A549 (cell line): ENCODE measurements around the gene SPATA17. TPM values are rescaled to one million over a fixed set of nuclear protein-coding genes. Genes with fewer than 3 reads are reported as not detected.

Experiments used
- ATAC-seq, 2 experiments: fragments of 200-7000 bp in 1 of 2; fragments of >200 bp in 1 of 2; cut with Nextera tagmentation in 1 of 2; cut with Tn5 transposase in 1 of 2; 3 replicates each; pipeline versions ENCODE4 v1.8.0 to v1.9.1; 2018 to 2020; ENCODE audit warnings: mild to moderate bottlenecking in 1 of 2, moderate library complexity in 1 of 2
- CTCF ChIA-PET: fragments of 300-600 bp; sonication (Branson Sonifier 250); formaldehyde crosslinking; extraction: SDS; loops from one replicate; lab custom pipeline; 2021; ENCODE audit warnings: antibody characterized with exemption, inconsistent platforms; lab: Yijun Ruan, JAX
- POLR2A ChIA-PET: fragments of 350-600 bp; formaldehyde crosslinking; extraction: SDS; loops from one replicate; lab custom pipeline; 2021; ENCODE audit warnings: antibody characterized with exemption, inconsistent platforms; lab: Yijun Ruan, JAX
- DNase-seq, 2 experiments: peaks; one replicate each; pipeline versions ENCODE4 v3.0.0 to v3.0.0-alpha.2; 2011 to 2016; ENCODE audit warnings: low read depth in 1 of 2, low spot score in 1 of 2
- FAIRE-seq: peaks from 2 replicates; lab custom pipeline; 2011; peaks lifted over from hg19 to GRCh38; lab: Jason Lieb, UNC
- H3K27ac ChIP-seq, 2 experiments: fragments of >200 bp; sonication (Bioruptor Twin); formaldehyde crosslinking; 3 replicates each; pipeline ENCODE4 v1.5.1; 2016 to 2017
- H3K4me1 ChIP-seq: fragments of >200 bp; sonication (Bioruptor Twin); formaldehyde crosslinking; 3 replicates; pipeline ENCODE4 v1.6.1; 2016
- H3K4me2 ChIP-seq: fragments of >200 bp; sonication (Bioruptor Twin); formaldehyde crosslinking; 3 replicates; pipeline ENCODE4 v1.6.1; 2016
- H3K4me3 ChIP-seq: fragments of >200 bp; sonication (Bioruptor Twin); formaldehyde crosslinking; 3 replicates; pipeline ENCODE4 v1.5.1; 2016
- H3K9me3 ChIP-seq: fragments of >200 bp; sonication (Bioruptor Twin); formaldehyde crosslinking; 3 replicates; pipeline ENCODE4 v1.6.1; 2016
- BCL3 ChIP-seq: fragments of >200 bp; sonication (Bioruptor Twin); formaldehyde crosslinking; IDR thresholded peaks from 3 replicates; pipeline ENCODE4 v1.6.1; 2016
- CBX2 ChIP-seq: fragments of 200-600 bp; sonication (generic); IDR thresholded peaks from 2 replicates; pipeline ENCODE4 v1.6.1; 2016; ENCODE audit warnings: low read depth, mild to moderate bottlenecking, borderline replicate concordance
- CTCF ChIP-seq: fragments of >200 bp; sonication (Bioruptor Twin); formaldehyde crosslinking; IDR thresholded peaks from 3 replicates; pipeline ENCODE4 v1.5.1; 2016
- FOSB ChIP-seq: fragments of 250-450 bp; sonication (Bioruptor Pico); IDR thresholded peaks from 2 replicates; pipeline ENCODE4 v1.5.0; 2020; ENCODE audit warnings: mild to moderate bottlenecking, moderate library complexity
- HOXA7 ChIP-seq: fragments of 250-450 bp; sonication (Bioruptor Pico); IDR thresholded peaks from 2 replicates; pipeline ENCODE4 v1.5.0; 2020; ENCODE audit warnings: mild to moderate bottlenecking, moderate library complexity
- JUN ChIP-seq, 2 experiments: fragments of >200 bp; sonication (Bioruptor Twin); formaldehyde crosslinking; IDR thresholded peaks; 2 replicates in 1 of 2; 3 replicates in 1 of 2; pipeline ENCODE4 v1.6.1; 2016 to 2017
- JUNB ChIP-seq: fragments of >200 bp; sonication (Bioruptor Twin); formaldehyde crosslinking; IDR thresholded peaks from 2 replicates; pipeline ENCODE4 v1.6.1; 2016
- MYC ChIP-seq: IDR thresholded peaks from 2 replicates; pipeline ENCODE4 v1.6.1; 2012; ENCODE audit warnings: mild to moderate bottlenecking, inconsistent platforms, low read length, improper control_type of control experiment, borderline replicate concordance
- NPAS2 ChIP-seq: fragments of 250-450 bp; sonication (Bioruptor Pico); IDR thresholded peaks from 2 replicates; pipeline ENCODE4 v1.8.0; 2022; ENCODE audit warnings: mild to moderate bottlenecking, moderate library complexity, borderline replicate concordance
- NR3C1 ChIP-seq: fragments of >200 bp; sonication (Bioruptor Twin); formaldehyde crosslinking; IDR thresholded peaks from 3 replicates; pipeline ENCODE4 v1.6.1; 2017
- PHF8 ChIP-seq: fragments of 200-600 bp; sonication (generic); IDR thresholded peaks from 2 replicates; pipeline ENCODE4 v1.6.1; 2016; ENCODE audit warnings: low read depth, mild to moderate bottlenecking, antibody characterized with exemption, moderate library complexity, borderline replicate concordance
- POLR2AphosphoS2 ChIP-seq: conservative IDR thresholded peaks from 2 replicates; pipeline ENCODE4 v1.6.1; 2012; ENCODE audit warnings: low read length, improper control_type of control experiment, inconsistent platforms
- RAD21 ChIP-seq, 2 experiments: fragments of >200 bp in 1 of 2; sonication (Bioruptor Twin) in 1 of 2; formaldehyde crosslinking in 1 of 2; IDR thresholded peaks in 1 of 2; conservative IDR thresholded peaks in 1 of 2; 2 replicates in 1 of 2; 3 replicates in 1 of 2; pipeline ENCODE4 v1.6.1; 2012 to 2018; ENCODE audit warnings: inconsistent platforms in 1 of 2
- RCOR1 ChIP-seq: fragments of 150-350 bp; IDR thresholded peaks from 2 replicates; pipeline ENCODE4 v1.6.1; 2014; ENCODE audit warnings: antibody characterized with exemption, low read length, low read depth
- RNF2 ChIP-seq: fragments of 200-600 bp; sonication (generic); IDR thresholded peaks from 2 replicates; pipeline ENCODE4 v1.6.1; 2016; ENCODE audit warnings: low read depth, mild to moderate bottlenecking, antibody characterized with exemption, moderate library complexity, borderline replicate concordance
- SREBF2 ChIP-seq: fragments of 450-650 bp; IDR thresholded peaks from 2 replicates; pipeline ENCODE4 v1.6.1; 2014; ENCODE audit warnings: mild to moderate bottlenecking, moderate library complexity
- TP53 ChIP-seq: fragments of 250-450 bp; sonication (Bioruptor Pico); IDR thresholded peaks from 2 replicates; pipeline ENCODE4 v1.5.0; 2021; ENCODE audit warnings: mild to moderate bottlenecking, moderate library complexity
- ZC3H11A ChIP-seq: fragments of 450-650 bp; IDR thresholded peaks from 2 replicates; pipeline ENCODE4 v1.6.1; 2014; ENCODE audit warnings: antibody characterized with exemption, mild to moderate bottlenecking
- ZNF302 ChIP-seq: fragments of 250-450 bp; sonication (Bioruptor Pico); IDR thresholded peaks from 2 replicates; pipeline ENCODE4 v1.9.0; 2021; ENCODE audit warnings: inconsistent platforms, mild to moderate bottlenecking, moderate library complexity
- WGBS: methylation state at CpG from one replicate; pipeline ENCODE4 v1.1.6; 2017; ENCODE audit errors: missing lambda C conversion rate; 5-methylcytosine and 5-hydroxymethylcytosine counted together
- polyA plus RNA-seq, 4 experiments: library from polyadenylated mRNA; depleted of rRNA in 3 of 4; stranded (reverse); fragments of >200 nt; fragmentation: RNase III in 1 of 4; extraction: RNeasy Plus Mini Kit Qiagen cat#74134 plus additional on column Dnase treatment in 1 of 4; gene quantifications; 2 replicates in 3 of 4; 3 replicates in 1 of 4; pipeline ENCODE4 v1.2.3, GENCODE V29; 2011 to 2017
- TF ChIP-seq, protein P1 (sequence below): fragments of 200-600 bp; sonication (generic); IDR thresholded peaks from 2 replicates; pipeline ENCODE4 v1.6.1; 2016; ENCODE audit warnings: antibody characterized with exemption, mild to moderate bottlenecking, moderate library complexity
- TF ChIP-seq, protein P2 (sequence below): fragments of 250-450 bp; sonication (Bioruptor Pico); IDR thresholded peaks from 2 replicates; pipeline ENCODE4 v1.5.0; 2021; ENCODE audit warnings: mild to moderate bottlenecking, moderate library complexity, borderline replicate concordance

SPATA17 gene
- polyA plus RNA-seq, 2 of the 4 experiments (the other 2 are of a cell fraction): 3.3 to 5.0 TPM

GRCh38 chr1:217889401-217889800 lies 258.3 kb downstream of the SPATA17 start:
- peak; percentile 13 to 46; a peak in 2 of 5 replicates for TF ChIP-seq RAD21 (conservative IDR thresholded peaks at IDR 0.05 in 1 of 2, IDR thresholded peaks at IDR 0.05 in 1 of 2)
- no peak for TF ChIP-seq RCOR1
- FAIRE-seq (no peak), DNase-seq (peak in 1 of 2 experiments; percentile 25), ATAC-seq (peak in 1 of 2 experiments; percentile 55; a peak in 1 of 6 replicates)
- H3K4me3 ChIP-seq: no peak overlapping the region
- 54% methylated on average over 10 of the region's 10 CpGs for WGBS
- no peaks in the 10 kb centered on the region for H3K9me3 ChIP-seq
- ChIA-PET POLR2A (no interaction called here), CTCF (no interaction called here)
- H3K27ac ChIP-seq: no peak overlapping the region
- H3K4me2 ChIP-seq: no peak overlapping the region
- H3K4me1 ChIP-seq: no peaks in the 10 kb centered on the region

- H3K9me3 ChIP-seq: no peaks in the 10 kb centered on the region
- H3K4me3 ChIP-seq: no peak overlapping the region
- WGBS: 7% methylated on average over 2 of the region's 2 CpGs
- no peaks in the 10 kb centered on the region for H3K4me1 ChIP-seq
- TF ChIP-seq, protein P1, sequence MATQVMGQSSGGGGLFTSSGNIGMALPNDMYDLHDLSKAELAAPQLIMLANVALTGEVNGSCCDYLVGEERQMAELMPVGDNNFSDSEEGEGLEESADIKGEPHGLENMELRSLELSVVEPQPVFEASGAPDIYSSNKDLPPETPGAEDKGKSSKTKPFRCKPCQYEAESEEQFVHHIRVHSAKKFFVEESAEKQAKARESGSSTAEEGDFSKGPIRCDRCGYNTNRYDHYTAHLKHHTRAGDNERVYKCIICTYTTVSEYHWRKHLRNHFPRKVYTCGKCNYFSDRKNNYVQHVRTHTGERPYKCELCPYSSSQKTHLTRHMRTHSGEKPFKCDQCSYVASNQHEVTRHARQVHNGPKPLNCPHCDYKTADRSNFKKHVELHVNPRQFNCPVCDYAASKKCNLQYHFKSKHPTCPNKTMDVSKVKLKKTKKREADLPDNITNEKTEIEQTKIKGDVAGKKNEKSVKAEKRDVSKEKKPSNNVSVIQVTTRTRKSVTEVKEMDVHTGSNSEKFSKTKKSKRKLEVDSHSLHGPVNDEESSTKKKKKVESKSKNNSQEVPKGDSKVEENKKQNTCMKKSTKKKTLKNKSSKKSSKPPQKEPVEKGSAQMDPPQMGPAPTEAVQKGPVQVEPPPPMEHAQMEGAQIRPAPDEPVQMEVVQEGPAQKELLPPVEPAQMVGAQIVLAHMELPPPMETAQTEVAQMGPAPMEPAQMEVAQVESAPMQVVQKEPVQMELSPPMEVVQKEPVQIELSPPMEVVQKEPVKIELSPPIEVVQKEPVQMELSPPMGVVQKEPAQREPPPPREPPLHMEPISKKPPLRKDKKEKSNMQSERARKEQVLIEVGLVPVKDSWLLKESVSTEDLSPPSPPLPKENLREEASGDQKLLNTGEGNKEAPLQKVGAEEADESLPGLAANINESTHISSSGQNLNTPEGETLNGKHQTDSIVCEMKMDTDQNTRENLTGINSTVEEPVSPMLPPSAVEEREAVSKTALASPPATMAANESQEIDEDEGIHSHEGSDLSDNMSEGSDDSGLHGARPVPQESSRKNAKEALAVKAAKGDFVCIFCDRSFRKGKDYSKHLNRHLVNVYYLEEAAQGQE: no peak
- TF ChIP-seq RAD21 (conservative IDR thresholded peaks at IDR 0.05 in 1 of 2, IDR thresholded peaks at IDR 0.05 in 1 of 2): no peak
- TF ChIP-seq JUNB: no peak
- no peak for TF ChIP-seq SREBF2
- TF ChIP-seq PHF8: no peak
- no peak for TF ChIP-seq FOSB (CRISPR knock-in tag)
- TF ChIP-seq ZNF302 (CRISPR knock-in tag): no peak
- TF ChIP-seq CTCF: no peak
- TF ChIP-seq BCL3: no peak
- TF ChIP-seq RNF2: no peak
- no peak for TF ChIP-seq MYC
- no peak for TF ChIP-seq NR3C1
- TF ChIP-seq JUN (IDR thresholded peaks at IDR 0.05): no peak
- no peak for TF ChIP-seq HOXA7 (CRISPR knock-in tag)
- no peak for TF ChIP-seq POLR2AphosphoS2
- no peak for TF ChIP-seq ZC3H11A
- TF ChIP-seq, protein P2, sequence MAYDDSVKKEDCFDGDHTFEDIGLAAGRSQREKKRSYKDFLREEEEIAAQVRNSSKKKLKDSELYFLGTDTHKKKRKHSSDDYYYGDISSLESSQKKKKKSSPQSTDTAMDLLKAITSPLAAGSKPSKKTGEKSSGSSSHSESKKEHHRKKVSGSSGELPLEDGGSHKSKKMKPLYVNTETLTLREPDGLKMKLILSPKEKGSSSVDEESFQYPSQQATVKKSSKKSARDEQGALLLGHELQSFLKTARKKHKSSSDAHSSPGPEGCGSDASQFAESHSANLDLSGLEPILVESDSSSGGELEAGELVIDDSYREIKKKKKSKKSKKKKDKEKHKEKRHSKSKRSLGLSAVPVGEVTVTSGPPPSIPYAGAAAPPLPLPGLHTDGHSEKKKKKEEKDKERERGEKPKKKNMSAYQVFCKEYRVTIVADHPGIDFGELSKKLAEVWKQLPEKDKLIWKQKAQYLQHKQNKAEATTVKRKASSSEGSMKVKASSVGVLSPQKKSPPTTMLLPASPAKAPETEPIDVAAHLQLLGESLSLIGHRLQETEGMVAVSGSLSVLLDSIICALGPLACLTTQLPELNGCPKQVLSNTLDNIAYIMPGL (CRISPR knock-in tag): no peak
- TF ChIP-seq TP53 (CRISPR knock-in tag): no peak
- no peak for TF ChIP-seq NPAS2 (CRISPR knock-in tag)
- TF ChIP-seq CBX2: no peak
- DNase-seq (no peak), FAIRE-seq (no peak), ATAC-seq (no peak)
- H3K4me2 ChIP-seq: no peak overlapping the region
- ChIA-PET POLR2A (interaction anchor here (0.6 kb wide), 1 partner anchor 164 kb away, joined by 10 read pairs; no protein-coding TSS in a partner anchor), CTCF (interaction anchor here (0.8 to 1.6 kb wide), 2 partner anchors 9 to 10 kb away, joined by 3 to 4 read pairs; no protein-coding TSS in a partner anchor)
- no peak overlapping the region for H3K27ac ChIP-seq
Observed at GRCh38 chr1:217891966-217892365, 260.8 kb downstream of the SPATA17 start.
